ENCODE measurements around the gene RBCK1. TPM values are rescaled to one million over a fixed set of nuclear protein-coding genes. Genes with fewer than 3 reads are reported as not detected.

The RBCK1 gene
- total RNA-seq, 6 donors from 2014 or later = 63.4 to 179 (median 109) TPM

- no peak overlapping the region for H3K27ac ChIP-seq
- H3K27me3 ChIP-seq = no peaks in the 10 kb centered on the region
- ATAC-seq (ENCODE audit: low FRiP score in 2 of 2) = no peak
- TF ChIP-seq EP300 (IDR thresholded peaks at IDR 0.05) (no peak), CTCF (IDR thresholded peaks at IDR 0.05) (no peak), POLR2A (IDR thresholded peaks at IDR 0.05) (no peak), POLR2AphosphoS5 (IDR thresholded peaks at IDR 0.05) (no peak)
- no peaks in the 10 kb centered on the region for H3K36me3 ChIP-seq
- H3K9me3 ChIP-seq = no peaks in the 10 kb centered on the region
- WGBS, 2 donors = 66 to 94% methylated on average over 8 of the region's 8 CpGs
- H3K4me1 ChIP-seq = peaks cover 27 to 41% (median 36%) of the 10 kb centered on the region in 4 donors
- no peak for DNase-seq
- H3K4me3 ChIP-seq = no peak overlapping the region
Observed at GRCh38 chr20:367486-367887, 40.6 kb upstream of the RBCK1 start.

GRCh38 chr20:368915-369314 lies 39.2 kb upstream of the RBCK1 start:
- Histone ChIP-seq H3K9me3 (no peaks in the 10 kb centered on the region), H3K27me3 (no peaks in the 10 kb centered on the region), H3K27ac (peak overlapping the region in 1 of 4 donors; percentile 7), H3K4me3 (no peak overlapping the region), H3K4me1 (peaks cover 33 to 42% (median 38%) of the 10 kb centered on the region in 4 donors), H3K36me3 (no peaks in the 10 kb centered on the region)
- ATAC-seq (ENCODE audit: low FRiP score in 2 of 2) = no peak
- TF ChIP-seq POLR2AphosphoS5 (IDR thresholded peaks at IDR 0.05) (no peak), EP300 (IDR thresholded peaks at IDR 0.05) (no peak), CTCF (IDR thresholded peaks at IDR 0.05) (no peak), POLR2A (IDR thresholded peaks at IDR 0.05) (no peak)
- WGBS, 2 donors = 84 to 95% methylated on average over 4 of the region's 4 CpGs
- DNase-seq = no peak

- ATAC-seq (ENCODE audit: low FRiP score in 2 of 2) (no peak), DNase-seq (peak in 1 of 2 donors; percentile 56)
- no peaks in the 10 kb centered on the region for H3K36me3 ChIP-seq
Observed at GRCh38 chr20:370151-370600, 37.9 kb upstream of the RBCK1 start.

GRCh38 chr20:370977-371754 lies 36.9 kb upstream of the RBCK1 start:
- WGBS, 2 donors = 81 to 85% methylated on average over 6 to 7 of the region's 7 CpGs
- ATAC-seq (ENCODE audit: low FRiP score in 2 of 2) (no peak), DNase-seq (no peak)
- no peaks in the 10 kb centered on the region for H3K27me3 ChIP-seq
- H3K27ac ChIP-seq = peak overlapping the region; percentile 74 to 91 (median 80)
- peaks cover 33 to 42% (median 38%) of the 10 kb centered on the region in 4 donors for H3K4me1 ChIP-seq
- H3K36me3 ChIP-seq = no peaks in the 10 kb centered on the region
- no peak for TF ChIP-seq EP300 (IDR thresholded peaks at IDR 0.05)
- no peak for TF ChIP-seq POLR2A (IDR thresholded peaks at IDR 0.05)
- no peak for TF ChIP-seq POLR2AphosphoS5 (IDR thresholded peaks at IDR 0.05)
- TF ChIP-seq CTCF (IDR thresholded peaks at IDR 0.05) = no peak
- no peak overlapping the region for H3K4me3 ChIP-seq
- H3K9me3 ChIP-seq = no peaks in the 10 kb centered on the region

More at GRCh38 chr20:370151-370600, 37.9 kb upstream of the RBCK1 start:
- Histone ChIP-seq H3K9me3 (no peaks in the 10 kb centered on the region), H3K27ac (peak overlapping the region; percentile 60 to 91 (median 80)), H3K4me3 (no peak overlapping the region), H3K27me3 (no peaks in the 10 kb centered on the region), H3K4me1 (peaks cover 33 to 42% (median 38%) of the 10 kb centered on the region in 4 donors)
- 59 to 63% methylated on average over 7 of the region's 7 CpGs for WGBS, 2 donors
- no peak for TF ChIP-seq POLR2A (IDR thresholded peaks at IDR 0.05)
- no peak for TF ChIP-seq POLR2AphosphoS5 (IDR thresholded peaks at IDR 0.05)
- TF ChIP-seq EP300 (IDR thresholded peaks at IDR 0.05) = peak in 1 of 4 donors; percentile 74
- TF ChIP-seq CTCF (IDR thresholded peaks at IDR 0.05) = no peak

All from upper lobe of left lung (tissue), 6 donors.